ENCODE results near the gene SGSM2. TPM values are rescaled to one million over a fixed set of nuclear protein-coding genes. Genes with fewer than 3 reads are reported as not detected.

The SGSM2 gene
- total RNA-seq, 1 donor: 29.8 TPM

GRCh38 chr17:2365132-2365531, 27.8 kb downstream of the SGSM2 start:
- no peak for DNase-seq (ENCODE audit: low read depth)
- no peak for TF ChIP-seq CTCF (IDR thresholded peaks at IDR 0.05; ENCODE audit: insufficient read depth, low read depth, low read length)
- H3K4me3 ChIP-seq (ENCODE audit: low read depth, low read length): no peak overlapping the region

- no peak overlapping the region for H3K4me3 ChIP-seq (ENCODE audit: low read depth, low read length)
- TF ChIP-seq CTCF (IDR thresholded peaks at IDR 0.05; ENCODE audit: insufficient read depth, low read depth, low read length): peak; percentile 30
- no peak for DNase-seq (ENCODE audit: low read depth)
Measured at GRCh38 chr17:2366747-2367494, 29.6 kb downstream of the SGSM2 start.

- no peak for DNase-seq (ENCODE audit: low read depth)
- H3K4me3 ChIP-seq (ENCODE audit: low read depth, low read length): no peak overlapping the region
- no peak for TF ChIP-seq CTCF (IDR thresholded peaks at IDR 0.05; ENCODE audit: insufficient read depth, low read depth, low read length)
Measured at GRCh38 chr17:2368359-2368758, 31.1 kb downstream of the SGSM2 start.

- no peak for DNase-seq (ENCODE audit: low read depth)
- TF ChIP-seq CTCF (IDR thresholded peaks at IDR 0.05; ENCODE audit: insufficient read depth, low read depth, low read length): no peak
- no peak overlapping the region for H3K4me3 ChIP-seq (ENCODE audit: low read depth, low read length)
Measured at GRCh38 chr17:2369039-2369438, 31.7 kb downstream of the SGSM2 start.

GRCh38 chr17:2369551-2370210, 32.4 kb downstream of the SGSM2 start:
- no peak for DNase-seq (ENCODE audit: low read depth)
- peak; percentile 20 for TF ChIP-seq CTCF (IDR thresholded peaks at IDR 0.05; ENCODE audit: insufficient read depth, low read depth, low read length)
- H3K4me3 ChIP-seq (ENCODE audit: low read depth, low read length): no peak overlapping the region

- no peak overlapping the region for H3K4me3 ChIP-seq (ENCODE audit: low read depth, low read length)
- TF ChIP-seq CTCF (IDR thresholded peaks at IDR 0.05; ENCODE audit: insufficient read depth, low read depth, low read length): no peak
- DNase-seq (ENCODE audit: low read depth): no peak
Measured at GRCh38 chr17:2370211-2370589, 32.9 kb downstream of the SGSM2 start.

Data from fibroblast of villous mesenchyme (primary cell).